Activated CD8-positive, alpha-beta memory T cell treated with anti-CD3 and anti-CD28 coated beads, Interleukin-2, amount 50 U/mL, for 1 hour (primary cell): ENCODE measurements around the gene FAT1.
"Not testable (repeated sequence)": the region's sequence is repeated elsewhere in the genome, so short reads cannot be mapped to it uniquely, and the experiment has no call there.

Experiments
- DNase-seq: peaks from one replicate; pipeline ENCODE4 v3.0.0-alpha.2; 2020; ENCODE audit errors: extremely low read depth

Gene FAT1

DNA sequence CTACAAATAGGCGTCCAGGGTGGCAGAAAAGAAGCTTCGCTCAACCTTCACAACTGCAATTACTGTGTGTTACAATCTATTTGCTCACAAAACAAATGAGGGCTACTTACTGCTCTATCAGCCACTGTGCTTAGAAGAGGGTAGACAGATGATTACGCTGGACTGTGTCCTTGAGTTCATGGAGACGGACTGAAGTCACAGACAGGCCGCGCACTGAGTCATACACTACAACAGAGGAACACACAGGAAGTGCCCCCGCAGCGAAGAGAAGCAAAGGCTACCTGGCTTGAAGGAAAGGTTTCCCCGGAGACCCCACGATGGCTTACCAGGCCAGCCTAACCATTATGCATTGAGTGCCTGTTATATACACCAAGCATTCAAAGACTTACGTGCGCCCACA is 25.6 kb downstream of the FAT1 start:
- DNase-seq = no peak

DNA sequence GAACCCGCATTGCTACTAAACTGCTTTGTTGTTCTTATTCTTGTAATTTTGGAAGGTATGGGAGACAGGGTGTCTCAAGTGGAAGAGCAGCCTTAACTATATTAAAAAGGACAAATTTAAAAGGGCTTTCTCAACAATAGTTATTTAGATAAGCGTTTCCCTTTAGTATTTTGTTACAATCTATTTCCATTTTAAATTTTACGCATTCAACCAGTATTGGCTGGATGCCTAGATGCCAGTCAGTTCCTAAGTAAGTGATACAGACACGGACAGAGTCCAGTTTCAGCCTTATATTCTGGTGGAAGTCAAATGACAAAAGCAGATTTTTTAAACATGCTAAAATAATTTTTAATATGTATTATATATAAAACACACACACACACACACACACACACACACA is 28.3 kb downstream of the FAT1 start:
- no peak for DNase-seq

DNA sequence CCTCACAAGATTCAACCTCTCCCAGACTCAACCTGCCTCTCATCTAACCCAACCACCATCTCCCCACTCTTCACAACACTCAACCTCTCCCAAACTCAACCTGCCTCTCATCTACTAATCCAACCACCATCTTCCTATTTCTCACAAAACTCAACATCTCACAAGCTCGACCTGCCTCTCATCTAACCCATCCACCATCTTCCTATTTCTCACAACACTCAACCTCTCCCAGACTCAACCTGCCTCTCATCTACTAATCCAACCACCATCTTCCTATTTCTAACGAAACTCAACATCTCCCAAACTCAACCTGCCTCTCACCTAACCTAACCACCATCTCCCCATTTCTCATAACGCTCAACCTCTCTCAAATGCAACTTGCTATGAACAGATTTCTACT is 29.8 kb downstream of the FAT1 start:
- no peak for DNase-seq

DNA sequence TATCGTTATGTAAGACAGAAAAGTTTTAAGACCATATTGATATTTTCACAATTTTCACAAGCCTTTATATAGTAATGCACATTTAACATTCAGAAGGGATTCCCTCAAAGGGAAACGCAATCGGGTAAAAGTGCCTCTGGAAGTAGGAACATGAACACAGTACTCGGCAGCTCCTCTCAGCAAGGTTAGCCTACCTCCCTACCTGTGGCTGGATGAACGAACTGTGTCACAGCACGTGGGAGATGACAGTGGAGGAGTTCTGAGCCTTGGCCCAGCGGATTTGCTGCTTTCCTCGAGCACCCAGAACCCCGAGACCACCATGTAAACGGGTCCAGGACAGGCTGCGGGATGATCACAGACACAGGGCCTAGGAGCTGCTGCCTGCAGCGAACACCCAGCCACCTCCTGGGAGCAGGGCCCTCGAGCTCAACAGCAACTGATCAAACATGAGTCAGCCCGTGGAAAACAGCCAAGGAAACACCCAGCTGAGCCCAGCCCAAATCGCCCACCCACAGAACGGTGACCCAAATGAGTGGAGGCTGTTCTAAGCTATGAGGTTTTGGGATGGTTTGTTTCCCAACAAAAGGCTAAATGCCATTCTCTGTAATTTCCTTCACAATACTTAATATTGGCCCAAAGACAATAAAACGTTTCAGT is 30.4 kb downstream of the FAT1 start:
- DNase-seq = no peak

DNA sequence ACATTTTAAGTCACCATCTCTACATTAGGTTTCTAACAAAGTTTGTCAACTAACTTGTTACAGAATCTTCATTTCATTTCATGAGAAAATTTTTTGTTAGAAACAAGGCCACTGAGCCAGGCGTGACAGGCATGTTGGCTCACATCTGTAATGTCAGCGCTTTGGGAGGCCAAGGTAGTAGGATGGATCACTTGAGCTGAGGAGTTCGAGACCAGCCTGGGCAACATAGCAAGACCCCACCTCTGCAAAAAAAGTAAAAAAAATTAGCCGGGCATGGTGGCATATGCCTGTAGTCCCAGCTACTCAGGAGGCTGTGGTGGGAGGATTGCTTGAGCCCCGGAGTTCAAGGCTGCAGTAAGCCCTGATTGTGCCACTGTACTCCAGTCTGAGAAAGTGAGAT is 32.3 kb downstream of the FAT1 start:
- no peak for DNase-seq

DNA sequence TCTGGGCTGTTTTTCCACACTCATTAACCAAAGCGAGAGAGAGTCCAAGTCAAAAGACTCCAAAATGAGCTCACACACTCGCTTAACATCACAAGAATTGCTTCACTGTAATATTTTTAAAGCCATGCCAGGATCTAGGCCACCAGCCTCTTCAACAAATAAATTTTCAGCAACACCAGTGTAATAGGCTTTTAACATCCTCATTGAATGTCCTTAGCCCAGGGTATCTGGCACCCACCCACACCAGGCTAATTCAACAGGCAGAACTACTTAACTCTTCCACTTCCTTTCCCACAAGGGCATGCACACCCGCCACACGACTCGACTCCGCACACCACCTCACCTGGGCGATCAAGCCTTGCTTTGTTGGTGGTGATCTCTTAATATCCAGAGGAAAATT is 34.2 kb downstream of the FAT1 start:
- DNase-seq = no peak

DNA sequence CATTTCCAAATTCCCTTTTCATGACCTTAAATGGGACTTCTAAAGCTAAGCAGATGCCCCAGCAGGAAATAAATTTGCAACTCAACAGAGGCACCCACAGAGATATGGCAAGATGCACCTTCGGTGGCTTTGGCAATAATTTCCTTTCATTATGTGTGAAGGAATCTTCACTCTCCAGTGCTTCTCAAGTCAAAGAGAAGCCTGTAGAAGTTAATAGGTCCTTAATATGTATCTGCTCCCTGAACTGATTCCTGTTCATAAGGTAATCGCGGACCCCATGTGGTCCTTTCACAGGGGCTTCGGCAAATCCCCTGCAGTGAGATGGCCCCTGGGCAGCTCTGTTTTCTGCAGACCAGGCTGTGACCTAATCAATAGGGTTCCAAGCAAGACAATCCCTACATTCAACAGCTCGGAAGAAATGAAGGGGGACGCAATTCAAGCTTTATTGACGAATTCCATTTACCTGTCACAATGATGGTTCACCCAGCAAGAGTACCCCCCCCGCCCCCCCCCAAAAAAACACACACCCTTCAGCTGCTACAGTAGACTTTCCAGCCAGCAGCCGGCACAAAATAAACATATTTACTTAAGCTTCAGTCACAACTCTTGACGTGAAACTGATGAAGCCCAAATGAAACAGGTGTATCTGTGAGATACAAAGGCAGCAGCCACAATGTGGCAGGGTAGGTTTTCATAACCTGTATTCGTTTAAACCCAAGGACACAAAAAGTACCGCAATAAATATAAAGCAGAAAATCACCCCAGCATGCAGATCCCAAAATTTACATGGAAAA is 35.3 kb downstream of the FAT1 start:
- no peak for DNase-seq

DNA sequence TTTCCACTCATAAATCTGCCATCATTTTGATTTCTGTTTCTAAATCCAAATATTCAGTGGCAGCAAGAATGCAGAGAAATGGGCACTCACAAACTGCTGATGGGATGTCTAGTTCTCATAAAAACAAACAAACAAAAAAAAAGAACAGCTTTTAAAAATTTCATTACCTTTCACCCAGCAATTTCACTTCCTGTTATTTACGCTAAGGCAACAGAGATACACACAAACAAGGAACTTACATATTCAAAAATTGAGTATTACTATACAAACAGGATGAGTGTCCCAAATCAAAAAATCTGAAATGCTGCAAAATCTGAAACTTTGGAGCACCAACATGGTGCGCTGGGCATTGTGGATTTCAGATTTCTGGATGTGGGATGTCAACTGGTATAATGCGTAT is 36.4 kb downstream of the FAT1 start:
- no peak for DNase-seq

DNA sequence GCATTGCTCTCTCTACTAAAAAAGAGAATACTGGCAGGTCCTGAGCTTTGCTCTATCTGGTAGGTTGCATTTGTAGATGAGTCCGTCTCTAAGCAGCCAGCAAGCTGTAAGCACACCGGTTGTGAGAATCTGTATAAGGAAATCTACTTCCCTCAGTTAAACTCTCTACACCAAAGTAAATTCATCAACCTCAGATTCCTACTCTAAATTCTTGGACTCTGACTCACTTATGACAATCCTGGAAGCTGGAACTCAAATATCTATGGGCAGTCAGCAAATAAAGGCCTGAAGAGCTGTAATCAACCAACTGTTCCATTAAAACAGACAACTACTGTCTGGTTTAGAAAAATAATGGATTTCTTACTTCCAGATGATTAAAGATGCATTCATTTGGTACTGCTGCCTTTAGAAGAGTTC is 37.9 kb downstream of the FAT1 start:
- DNase-seq = no peak

DNA sequence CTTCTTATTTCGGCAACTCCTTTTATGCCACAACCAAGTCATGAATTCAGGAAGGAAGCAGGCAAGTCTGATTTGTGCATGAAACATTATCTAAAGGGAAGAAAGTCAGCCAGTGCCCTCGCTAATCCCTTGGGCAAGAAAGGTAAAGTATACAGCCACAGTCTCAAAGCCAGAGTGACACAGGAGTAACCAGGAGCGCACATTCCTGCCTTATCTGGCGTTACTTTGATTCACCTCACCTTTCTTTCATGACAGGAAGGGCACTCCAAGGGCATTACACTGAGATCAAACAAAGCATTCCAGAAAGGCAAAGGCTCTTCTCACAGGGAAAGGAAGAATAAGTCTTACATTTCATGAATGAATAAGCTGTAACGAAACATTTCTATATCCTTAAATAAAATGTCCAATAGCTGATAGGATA is 38.8 kb downstream of the FAT1 start:
- no peak for DNase-seq

DNA sequence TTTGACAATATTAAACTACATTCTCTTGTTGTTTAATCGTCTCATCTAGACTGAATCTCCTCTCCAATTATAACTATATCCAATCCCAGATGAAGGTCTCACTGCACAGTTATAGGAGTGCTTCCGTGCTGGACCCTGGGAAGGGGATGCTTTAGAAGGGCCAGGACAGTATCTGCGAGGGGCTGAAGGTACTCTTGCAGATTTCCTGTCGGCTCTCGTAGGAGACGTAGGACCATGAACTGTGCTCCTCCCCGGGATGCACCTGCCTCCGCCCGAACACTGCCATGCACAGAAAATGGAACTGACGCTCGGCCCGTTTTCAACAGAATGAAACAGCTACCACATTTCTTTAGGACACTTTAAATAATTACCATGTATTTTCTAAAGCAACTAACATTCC is 39.4 kb downstream of the FAT1 start:
- DNase-seq = no peak

DNA sequence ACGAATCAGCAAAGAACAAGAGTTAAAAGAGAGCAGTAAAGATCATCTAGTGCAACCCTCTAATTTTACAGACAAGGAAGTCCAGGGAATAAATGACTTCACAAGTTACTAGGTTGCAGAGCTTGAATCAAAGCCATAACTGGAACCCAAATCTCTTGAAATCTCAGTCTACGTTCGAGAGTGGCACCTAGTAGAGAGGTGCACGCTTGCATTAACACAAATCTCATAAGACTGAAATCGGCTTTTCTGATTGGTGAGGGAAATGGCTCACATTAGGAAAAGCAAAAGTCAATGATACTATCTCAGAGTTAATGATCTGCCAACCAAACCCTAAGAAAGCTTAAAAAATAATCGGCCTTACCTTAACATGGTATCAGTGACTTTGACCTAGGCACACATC is 43.0 kb downstream of the FAT1 start:
- no peak for DNase-seq

DNA sequence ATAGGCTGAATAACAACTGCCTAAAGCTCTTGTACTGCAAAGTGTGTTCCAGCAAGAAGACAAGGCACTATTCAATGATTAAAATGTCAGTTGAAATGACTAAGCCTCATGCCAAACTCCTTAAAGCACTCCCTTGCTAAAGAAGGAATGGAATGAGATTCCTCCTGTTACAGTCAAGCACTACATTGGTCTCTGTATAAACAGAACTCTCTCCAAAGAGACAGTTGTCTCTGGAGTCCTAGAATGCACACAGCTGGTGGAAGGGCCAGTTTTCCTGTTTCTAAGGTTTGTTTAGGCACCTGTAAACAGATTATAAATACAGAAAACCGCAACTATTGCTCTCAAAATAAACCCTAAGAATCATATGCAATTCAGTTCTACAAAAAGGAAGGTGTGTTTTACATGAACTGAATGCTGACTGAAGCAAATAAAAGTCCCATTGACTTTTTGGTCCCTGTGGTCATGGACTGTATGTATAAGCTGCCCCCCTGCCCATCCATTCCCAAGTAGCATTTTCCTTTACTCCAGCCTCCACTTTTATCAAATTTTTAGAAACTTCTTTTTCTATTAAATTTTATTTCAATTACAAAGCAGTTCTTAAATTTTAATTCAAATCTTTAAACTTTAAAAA is 47.0 kb downstream of the FAT1 start:
- no peak for DNase-seq

DNA sequence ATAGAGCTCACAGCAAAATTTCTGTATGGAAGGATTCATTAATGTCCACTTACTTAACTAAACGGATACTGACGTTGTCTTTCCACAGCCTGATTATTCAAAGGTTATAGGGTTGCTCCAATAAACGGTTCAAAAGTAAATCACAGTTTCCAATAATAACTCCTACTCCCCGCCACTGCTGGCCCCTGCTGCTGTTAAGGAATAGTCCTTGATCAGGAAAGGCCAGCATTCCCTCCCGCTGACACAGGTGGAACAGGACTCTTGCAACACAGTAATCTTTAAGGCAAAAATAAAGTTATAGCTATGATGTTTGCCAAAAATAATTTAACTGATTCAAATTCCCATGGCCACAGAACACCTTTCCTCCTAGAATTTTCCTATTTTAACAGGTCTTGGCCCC is 53.9 kb downstream of the FAT1 start:
- no peak for DNase-seq

DNA sequence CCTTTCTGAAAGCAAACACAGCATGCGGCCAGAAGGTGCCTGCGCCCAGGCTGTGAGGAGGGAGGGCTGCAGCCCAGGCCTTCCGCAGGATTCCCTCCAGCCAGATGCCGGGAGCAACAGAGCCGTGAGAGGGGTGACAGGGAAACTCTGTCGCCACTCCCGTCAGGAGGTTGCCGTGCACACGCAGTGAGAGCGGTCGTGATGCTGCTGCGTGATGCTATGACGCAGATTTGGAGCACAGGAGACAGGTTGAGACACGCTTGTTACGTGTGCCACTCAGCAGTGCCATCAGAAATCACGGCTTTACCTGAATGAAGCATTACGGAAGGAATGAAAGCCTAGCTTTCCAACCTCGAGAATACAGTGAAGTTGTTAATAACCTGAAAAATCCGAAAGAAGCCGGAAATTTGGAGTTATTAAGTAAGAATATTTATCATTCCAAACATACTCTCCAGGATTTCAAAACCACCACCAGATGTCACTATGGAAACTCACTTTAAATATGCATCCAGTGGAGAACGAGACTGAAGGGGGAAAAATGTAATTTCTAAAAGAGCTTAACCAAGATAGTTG is 54.4 kb downstream of the FAT1 start:
- no peak for DNase-seq

DNA sequence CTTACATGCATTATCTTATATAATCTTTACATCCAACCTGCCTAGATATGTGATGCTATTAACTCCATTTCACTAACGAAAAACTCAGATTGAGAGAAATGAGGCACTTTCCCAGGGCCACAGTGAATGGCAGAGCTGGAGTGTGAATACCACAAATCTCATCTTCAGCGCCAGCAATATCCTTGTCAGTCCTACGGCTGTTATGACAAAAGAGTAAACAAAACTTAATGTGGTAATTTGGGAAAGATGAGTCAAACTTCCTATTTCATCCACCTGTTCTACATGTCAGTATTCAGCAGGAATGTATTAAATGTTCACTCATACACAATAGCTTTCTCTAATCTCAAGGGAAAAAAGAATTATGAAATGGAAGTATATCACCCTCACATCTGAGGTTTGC is 56.9 kb downstream of the FAT1 start:
- DNase-seq = no peak

DNA sequence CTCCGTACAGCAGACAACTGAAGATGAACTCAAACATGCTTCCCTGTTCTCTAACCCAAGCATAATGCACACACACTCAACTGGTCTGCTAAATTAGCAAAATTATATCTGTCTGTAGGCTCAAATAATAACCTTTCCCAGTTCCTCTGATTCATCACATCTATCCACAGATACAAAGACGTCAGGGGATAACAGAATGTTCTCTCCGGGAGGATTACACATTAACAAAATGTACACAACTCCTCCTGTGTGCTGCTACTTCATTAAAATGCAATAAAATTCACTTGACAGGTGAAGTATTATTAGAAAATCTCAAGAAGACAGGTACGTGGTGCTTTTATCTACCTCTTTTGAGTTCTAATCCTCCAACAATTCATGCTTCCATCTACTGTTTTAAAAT is 57.4 kb downstream of the FAT1 start:
- no peak for DNase-seq

DNA sequence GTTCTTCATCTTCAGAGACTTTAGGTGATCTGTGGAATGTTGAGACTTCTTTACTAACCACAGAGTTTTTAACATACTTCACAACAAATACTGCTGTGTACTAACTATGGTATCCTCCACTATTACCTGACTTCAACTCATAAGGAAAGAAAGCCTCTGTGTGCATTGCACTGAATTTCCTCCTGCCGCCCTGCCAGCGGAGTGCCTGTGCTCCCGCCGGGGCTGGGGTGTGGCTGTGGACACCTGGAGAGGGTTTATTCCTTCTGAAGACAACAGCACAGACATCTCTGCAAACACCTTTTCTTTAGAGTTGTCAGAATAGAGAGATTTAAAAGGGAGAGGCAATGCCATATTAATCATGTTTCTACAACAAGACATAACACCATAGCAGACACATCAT is 63.3 kb downstream of the FAT1 start:
- no peak for DNase-seq

DNA sequence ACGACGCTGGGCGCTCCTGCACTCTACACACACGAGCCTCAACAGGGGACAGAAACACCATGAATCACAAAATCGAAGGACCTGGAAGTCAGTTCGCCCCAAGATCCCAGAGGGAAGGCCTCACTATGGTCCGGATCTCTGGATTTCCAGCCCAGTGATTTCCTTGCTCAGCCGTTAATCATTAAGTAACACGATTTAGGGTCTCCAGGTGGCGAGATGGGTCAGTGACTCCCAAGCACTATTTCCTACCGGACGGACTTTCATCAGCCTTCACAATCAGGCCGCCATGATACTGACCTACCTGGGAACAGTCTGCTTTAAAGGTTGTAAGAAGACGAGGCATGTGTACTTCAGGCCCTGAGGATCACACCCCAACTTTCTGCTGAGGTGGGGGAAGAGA is 63.7 kb downstream of the FAT1 start:
- no peak for DNase-seq

DNA sequence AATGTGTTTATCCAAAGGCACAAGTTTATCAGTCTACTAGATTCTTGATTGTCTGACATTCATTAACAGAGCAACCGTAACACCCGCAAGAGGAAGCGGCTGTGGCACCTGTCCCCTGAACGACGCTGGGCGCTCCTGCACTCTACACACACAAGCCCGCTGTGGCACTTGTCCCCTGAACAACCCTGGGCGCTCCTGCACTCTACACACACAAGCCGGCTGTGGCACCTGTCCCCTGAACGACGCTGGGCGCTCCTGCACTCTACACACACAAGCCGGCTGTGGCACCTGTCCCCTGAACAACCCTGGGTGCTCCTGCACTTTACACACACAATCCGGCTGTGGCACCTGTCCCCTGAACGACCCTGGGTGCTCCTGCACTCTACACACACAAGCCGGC is 64.2 kb downstream of the FAT1 start:
- not testable (repeated sequence) for DNase-seq

DNA sequence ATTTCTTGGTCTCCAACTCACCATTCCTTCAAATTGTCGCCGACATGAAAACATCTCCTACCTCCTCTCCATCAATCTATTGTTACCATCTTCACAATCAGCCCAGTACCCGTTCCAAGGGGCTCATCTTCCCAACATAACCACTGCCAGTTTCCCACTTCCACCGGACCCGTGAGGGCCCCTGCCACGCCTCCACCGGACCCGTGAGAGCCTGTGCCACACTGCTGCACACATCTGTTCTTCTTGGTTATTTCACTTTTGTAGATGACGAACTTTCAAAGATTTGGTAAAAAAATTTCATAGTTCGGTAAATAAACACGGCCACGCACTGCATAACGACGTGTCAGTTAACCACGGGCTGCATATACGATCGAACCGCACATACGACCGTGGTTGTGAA is 65.0 kb downstream of the FAT1 start:
- no peak for DNase-seq

DNA sequence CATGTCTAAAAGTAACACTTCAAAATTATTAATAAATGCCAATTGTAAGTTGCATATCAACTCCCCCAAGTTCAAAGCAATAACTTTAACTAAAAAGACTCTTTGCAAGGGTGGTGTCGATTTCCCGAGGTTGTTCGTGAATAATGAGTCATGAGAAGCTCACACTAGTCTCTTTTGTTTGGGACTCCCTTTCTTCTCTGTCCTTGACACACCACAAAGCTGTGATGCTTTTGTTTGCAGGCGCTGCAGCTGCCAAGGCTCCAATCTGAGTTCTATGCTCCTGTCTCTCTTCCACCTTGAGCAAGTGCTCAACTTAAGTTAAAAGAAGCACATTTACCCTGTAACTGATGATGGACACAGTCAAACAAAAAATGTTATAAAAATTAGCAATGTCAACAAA is 65.9 kb downstream of the FAT1 start:
- DNase-seq = no peak

DNA sequence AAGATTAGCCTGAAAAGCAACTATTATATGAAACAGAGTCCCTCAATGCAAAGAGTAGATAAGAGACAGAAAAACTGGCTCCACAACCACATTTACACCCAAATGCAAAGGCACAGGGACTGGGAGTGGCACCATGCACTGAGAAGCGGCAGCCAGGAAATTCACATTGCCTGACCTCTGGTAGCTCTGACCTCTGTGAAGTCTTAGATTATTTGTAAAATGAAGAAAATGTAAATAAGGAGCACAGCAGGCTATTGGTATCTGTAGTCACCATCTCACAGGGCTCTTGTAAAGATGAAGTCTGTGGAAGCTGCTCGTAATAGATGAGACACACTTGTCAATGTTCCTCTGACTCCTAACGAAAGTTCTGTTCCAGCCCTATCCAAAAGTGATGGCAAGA is 69.7 kb downstream of the FAT1 start:
- no peak for DNase-seq
